ENCODE results near the gene SPACA5B. TPM values are rescaled to one million over a fixed set of nuclear protein-coding genes. Genes with fewer than 3 reads are reported as not detected.

Gene SPACA5B
- total RNA-seq, 1 donor from 2014 or later, result not detected

Other genes starting within 250 kb of the SPACA5B start
- 7.0 and 7.2 TPM in 2 replicates for gene ZNF182, start 126.6 kb upstream of the SPACA5B start, total RNA-seq
- gene SPACA5, start 123.6 kb upstream of the SPACA5B start, total RNA-seq, result not detected in 2 replicates
- gene ZNF630, start 59.0 kb upstream of the SPACA5B start, total RNA-seq, result 1.7 and 2.1 TPM in 2 replicates
- not detected in 2 replicates for gene SSX5, start 66.2 kb downstream of the SPACA5B start, total RNA-seq
- gene SSX1, start 124.8 kb downstream of the SPACA5B start, total RNA-seq, result not detected in 2 replicates
- gene SSX3, start 226.1 kb downstream of the SPACA5B start, total RNA-seq, result not detected in 2 replicates